Muscle of leg (tissue), 11 donors: ENCODE results near the gene PVR. TPM values are rescaled to one million over a fixed set of nuclear protein-coding genes. Genes with fewer than 3 reads are reported as not detected.

ENCODE experiments used
- DNase-seq: peaks from one replicate; pipeline ENCODE4 v3.0.0; 2013
- H3K27ac ChIP-seq: one replicate; pipeline ENCODE4 v1.5.1; 2013; ENCODE audit warnings: mild to moderate bottlenecking, low read length, control low read depth
- H3K27me3 ChIP-seq: one replicate; pipeline ENCODE4 v1.6.1; 2013; ENCODE audit warnings: low read length; ENCODE audit not compliant: control insufficient read depth, insufficient read depth
- H3K36me3 ChIP-seq: one replicate; pipeline ENCODE4 v1.6.1; 2013; ENCODE audit warnings: low read length; ENCODE audit not compliant: control insufficient read depth, insufficient read depth
- H3K4me1 ChIP-seq: one replicate; pipeline ENCODE4 v1.6.1; 2013; ENCODE audit warnings: low read length; ENCODE audit not compliant: control insufficient read depth, insufficient read depth
- H3K4me3 ChIP-seq: one replicate; pipeline ENCODE4 v1.5.1; 2013; ENCODE audit warnings: low read length, control low read depth
- H3K9me3 ChIP-seq: replicated peaks from 2 replicates; pipeline ENCODE4 v1.6.1; 2013; ENCODE audit warnings: low read depth, low read length; ENCODE audit not compliant: control insufficient read depth
- WGBS: methylation state at CpG from one replicate; pipeline ENCODE4 v1.1.5; 2013; ENCODE audit warnings: missing lambda C conversion rate; ENCODE audit not compliant: insufficient coverage; 5-methylcytosine and 5-hydroxymethylcytosine counted together
- polyA plus RNA-seq, 8 donors: library from polyadenylated mRNA; unstranded; fragments of 120-200 nt; gene quantifications; one replicate each; pipeline versions ENCODE4 v1.2.1 to v1.2.3, GENCODE V29; 2013; ENCODE audit warnings: inconsistent platforms in 1 of 8, low replicate concordance in 1 of 8; ENCODE audit not compliant: insufficient read length in 8 of 8, insufficient read depth in 1 of 8
- total RNA-seq: library from RNA; stranded (reverse); fragments of 120-200 nt; gene quantifications from one replicate; pipeline ENCODE4 v1.2.4, GENCODE V29; 2013

The PVR gene
- total and polyA plus RNA-seq, 9 donors: 18.4 to 25.6 (median 20.3) TPM

GRCh38 chr19:44690131-44690440 lies 46.4 kb downstream of the PVR start:
- Histone ChIP-seq H3K9me3 (no peaks in the 10 kb centered on the region), H3K4me3 (no peak overlapping the region), H3K27ac (no peak overlapping the region), H3K4me1 (peaks cover 5% of the 10 kb centered on the region), H3K27me3 (no peaks in the 10 kb centered on the region), H3K36me3 (no peaks in the 10 kb centered on the region)
- DNase-seq: no peak
- WGBS: no CpG with 5 or more reads among the region's 3 CpGs

GRCh38 chr19:44692379-44692721 lies 48.6 kb downstream of the PVR start:
- H3K4me1 ChIP-seq: peaks cover 12% of the 10 kb centered on the region

DNA sequence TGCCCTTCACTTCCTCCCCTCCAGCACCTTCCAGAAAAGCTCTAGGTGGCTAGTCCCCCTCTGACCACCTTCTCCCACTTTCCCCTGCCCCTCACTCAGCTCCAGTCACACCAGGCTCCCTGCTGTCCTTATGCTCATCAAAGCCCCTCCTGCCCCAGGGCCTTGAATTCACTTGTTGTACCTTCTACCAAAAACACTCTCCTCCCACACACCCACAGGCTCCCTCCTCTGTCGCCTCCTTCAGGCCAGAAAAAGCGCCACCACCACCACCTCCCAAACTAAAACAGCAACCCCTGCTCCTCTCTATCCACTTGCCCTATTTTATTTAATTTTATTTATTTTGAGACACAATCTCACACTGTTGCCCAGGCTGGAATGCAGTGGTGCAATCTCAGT lies 50.5 kb downstream of the PVR start:
- H3K4me1 ChIP-seq: peaks cover 10% of the 10 kb centered on the region
- peaks cover 2% of the 10 kb centered on the region for H3K27me3 ChIP-seq
- DNase-seq: no peak
- no peaks in the 10 kb centered on the region for H3K36me3 ChIP-seq
- H3K9me3 ChIP-seq: no peaks in the 10 kb centered on the region
- H3K27ac ChIP-seq: no peak overlapping the region
- 61% methylated on average over 2 of the region's 2 CpGs for WGBS
- no peak overlapping the region for H3K4me3 ChIP-seq

More at GRCh38 chr19:44692379-44692721, 48.6 kb downstream of the PVR start:
- peaks cover 1% of the 10 kb centered on the region for H3K27me3 ChIP-seq
- no peaks in the 10 kb centered on the region for H3K36me3 ChIP-seq
- H3K4me3 ChIP-seq: no peak overlapping the region
- no CpG with 5 or more reads among the region's 5 CpGs for WGBS
- H3K9me3 ChIP-seq: no peaks in the 10 kb centered on the region
- DNase-seq: no peak
- H3K27ac ChIP-seq: no peak overlapping the region

DNA sequence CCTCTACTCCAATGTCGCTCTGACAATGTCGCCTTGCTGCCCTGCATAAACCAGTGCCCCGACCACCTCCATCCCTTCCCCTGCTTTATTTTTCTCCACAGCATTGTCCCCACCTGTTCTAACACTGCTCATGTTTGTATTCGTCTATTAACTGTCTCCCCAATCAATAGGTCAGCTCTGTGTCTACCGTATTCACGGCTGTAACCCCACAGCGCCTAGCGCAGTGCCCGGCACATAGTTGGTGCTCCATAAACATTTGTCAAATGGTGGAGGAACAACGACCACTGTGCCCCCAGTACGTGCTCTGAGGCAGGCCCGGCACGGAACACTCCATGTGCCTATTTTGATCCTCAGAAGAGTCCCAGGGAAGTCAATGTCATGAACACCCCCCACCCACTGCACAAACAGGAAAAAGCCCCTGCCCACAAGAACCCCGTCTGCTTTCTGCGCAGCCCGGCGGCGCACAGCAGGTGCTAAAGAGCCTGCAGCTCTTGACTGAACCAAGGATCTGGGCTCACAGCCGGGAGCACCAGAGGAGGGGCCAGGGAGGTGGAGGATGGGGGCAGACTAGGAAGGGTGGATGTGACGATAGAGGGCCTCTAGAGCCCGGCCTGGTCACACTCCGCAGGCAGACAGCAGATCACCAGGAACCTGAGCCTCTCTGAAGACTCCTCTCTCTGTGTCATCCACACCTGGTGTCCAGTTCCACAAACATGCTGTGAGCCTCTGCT lies 53.4 kb downstream of the PVR start:
- peaks cover 2% of the 10 kb centered on the region for H3K27me3 ChIP-seq
- H3K4me1 ChIP-seq: peaks cover 7% of the 10 kb centered on the region
- WGBS: 48% methylated on average over 16 of the region's 22 CpGs
- H3K36me3 ChIP-seq: no peaks in the 10 kb centered on the region
- H3K27ac ChIP-seq: no peak overlapping the region
- no peak overlapping the region for H3K4me3 ChIP-seq
- no peak for DNase-seq
- H3K9me3 ChIP-seq: no peaks in the 10 kb centered on the region

DNA sequence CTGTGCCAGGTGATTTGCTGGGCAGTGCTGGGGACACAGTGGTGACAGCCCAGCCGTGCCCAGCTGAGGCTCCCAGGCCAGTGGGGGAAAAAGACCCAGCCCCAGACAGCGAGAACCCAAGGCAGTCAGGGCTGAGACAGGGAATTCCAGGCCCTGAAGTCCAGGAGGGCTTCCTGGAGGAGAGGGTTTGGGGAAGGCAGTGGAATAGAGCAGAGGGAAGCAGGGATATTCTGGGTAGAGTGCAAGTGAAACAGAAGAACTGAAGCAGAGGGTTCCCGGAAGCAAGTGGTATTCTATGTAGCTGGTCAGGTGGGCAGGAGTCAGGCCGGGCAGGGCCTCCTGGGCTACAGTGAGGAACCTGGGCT lies 53.9 kb downstream of the PVR start:
- Histone ChIP-seq H3K36me3 (no peaks in the 10 kb centered on the region), H3K4me1 (peaks cover 7% of the 10 kb centered on the region), H3K9me3 (no peaks in the 10 kb centered on the region), H3K27me3 (peaks cover 2% of the 10 kb centered on the region), H3K4me3 (no peak overlapping the region), H3K27ac (no peak overlapping the region)
- DNase-seq: no peak
- 72% methylated on average over 4 of the region's 4 CpGs for WGBS

- Histone ChIP-seq H3K27ac (no peak within 1 kb of the TSS), H3K4me1 (peaks cover 7% of the 10 kb centered on the region), H3K27me3 (peaks cover 2% of the 10 kb centered on the region), H3K36me3 (no peaks in the 10 kb centered on the region), H3K9me3 (no peaks in the 10 kb centered on the region), H3K4me3 (no peak within 1 kb of the TSS)
- WGBS: 82% methylated on average over 10 of the region's 13 CpGs
- DNase-seq: no peak
Measured at GRCh38 chr19:44698492-44699201, 54.9 kb downstream of the PVR start, which contains the start of gene CEACAM16. Gene CEACAM16 (plus strand): TSS chr19:44699151. CDS start chr19:44701457, 2,306 bp downstream.

DNA sequence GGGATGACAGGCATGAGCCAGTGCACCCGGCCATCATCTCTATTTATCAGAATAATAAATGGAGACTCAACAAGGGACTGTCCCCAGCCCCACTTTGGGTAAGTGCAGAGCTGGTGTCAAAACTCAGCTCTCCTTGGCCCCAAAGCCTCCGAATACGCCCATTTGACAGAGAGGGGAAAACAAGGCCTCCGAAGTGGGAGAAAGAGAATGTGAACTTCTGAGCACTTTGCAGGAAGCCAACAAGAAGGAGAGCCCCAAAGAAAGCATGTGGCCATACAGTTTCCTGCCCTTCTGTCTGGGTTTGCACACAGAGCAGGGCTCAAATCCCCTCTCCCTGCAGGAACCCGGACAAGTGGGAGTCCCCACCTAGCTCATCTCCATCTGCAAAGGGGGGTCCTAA lies 56.8 kb downstream of the PVR start:
- no peak overlapping the region for H3K27ac ChIP-seq
- WGBS: 81% methylated on average over 4 of the region's 5 CpGs
- no peak for DNase-seq
- H3K9me3 ChIP-seq: no peaks in the 10 kb centered on the region
- H3K27me3 ChIP-seq: peaks cover 2% of the 10 kb centered on the region
- H3K4me1 ChIP-seq: peaks cover 8% of the 10 kb centered on the region
- H3K4me3 ChIP-seq: no peak overlapping the region
- no peaks in the 10 kb centered on the region for H3K36me3 ChIP-seq

DNA sequence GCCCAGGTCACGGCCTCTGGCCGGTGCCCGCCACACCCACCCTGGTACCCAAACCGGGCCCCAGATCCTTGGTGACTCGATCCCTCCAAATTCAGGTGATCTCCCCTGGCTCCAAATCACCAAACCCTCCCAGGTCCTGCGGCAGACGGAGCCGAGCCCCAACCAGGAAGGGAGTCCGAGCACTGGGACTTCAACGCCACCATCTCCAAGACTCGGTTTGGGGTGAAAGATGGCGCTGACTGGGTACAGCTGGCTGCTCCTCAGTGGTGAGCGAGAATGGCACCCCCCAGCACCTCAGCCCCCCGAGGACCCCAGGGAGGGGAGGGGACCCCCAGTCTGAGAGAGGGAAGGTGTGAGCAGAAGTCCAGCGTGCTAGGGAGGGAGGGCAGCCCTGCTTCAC lies 57.5 kb downstream of the PVR start:
- Histone ChIP-seq H3K27ac (no peak overlapping the region), H3K36me3 (no peaks in the 10 kb centered on the region), H3K9me3 (no peaks in the 10 kb centered on the region), H3K27me3 (peaks cover 2% of the 10 kb centered on the region), H3K4me3 (no peak overlapping the region), H3K4me1 (peaks cover 14% of the 10 kb centered on the region)
- no peak for DNase-seq
- 90% methylated on average over 5 of the region's 15 CpGs for WGBS

GRCh38 chr19:44702551-44703176 lies 59.0 kb downstream of the PVR start:
- no peak overlapping the region for H3K27ac ChIP-seq
- no peaks in the 10 kb centered on the region for H3K36me3 ChIP-seq
- H3K9me3 ChIP-seq: no peaks in the 10 kb centered on the region
- H3K27me3 ChIP-seq: no peaks in the 10 kb centered on the region
- no peak for DNase-seq
- H3K4me3 ChIP-seq: no peak overlapping the region
- WGBS: 64% methylated on average over 11 of the region's 17 CpGs
- peaks cover 19% of the 10 kb centered on the region for H3K4me1 ChIP-seq

GRCh38 chr19:44703336-44704078 lies 59.8 kb downstream of the PVR start:
- Histone ChIP-seq H3K27ac (no peak overlapping the region), H3K9me3 (no peaks in the 10 kb centered on the region), H3K4me3 (no peak overlapping the region), H3K27me3 (no peaks in the 10 kb centered on the region), H3K36me3 (no peaks in the 10 kb centered on the region), H3K4me1 (peaks cover 22% of the 10 kb centered on the region)
- DNase-seq: no peak
- 80% methylated on average over 26 of the region's 28 CpGs for WGBS
